ENCODE data around the gene INAFM2.

- TF ChIP-seq POLR2A (IDR thresholded peaks at IDR 0.05; ENCODE audit: low read depth, low read length) (no peak), POLR2AphosphoS5 (IDR thresholded peaks at IDR 0.05; ENCODE audit: low read depth, low read length) (no peak), TAF1 (IDR thresholded peaks at IDR 0.05; ENCODE audit: borderline replicate concordance, low read depth, low read length) (no peak)
Observed at GRCh38 chr15:40302288-40302886, 21.1 kb upstream of the INAFM2 start.
